NT2/D1 (cell line): ENCODE data around the gene PICALM.

Source experiments
- YY1 ChIP-seq: IDR thresholded peaks from 2 replicates; pipeline ENCODE4 v1.6.1; 2011; ENCODE audit not compliant: insufficient read length, insufficient read depth
- ZNF274 ChIP-seq: IDR thresholded peaks from 2 replicates; pipeline ENCODE4 v1.6.1; 2011; ENCODE audit warnings: mild to moderate bottlenecking, low read depth, low read length

DNA sequence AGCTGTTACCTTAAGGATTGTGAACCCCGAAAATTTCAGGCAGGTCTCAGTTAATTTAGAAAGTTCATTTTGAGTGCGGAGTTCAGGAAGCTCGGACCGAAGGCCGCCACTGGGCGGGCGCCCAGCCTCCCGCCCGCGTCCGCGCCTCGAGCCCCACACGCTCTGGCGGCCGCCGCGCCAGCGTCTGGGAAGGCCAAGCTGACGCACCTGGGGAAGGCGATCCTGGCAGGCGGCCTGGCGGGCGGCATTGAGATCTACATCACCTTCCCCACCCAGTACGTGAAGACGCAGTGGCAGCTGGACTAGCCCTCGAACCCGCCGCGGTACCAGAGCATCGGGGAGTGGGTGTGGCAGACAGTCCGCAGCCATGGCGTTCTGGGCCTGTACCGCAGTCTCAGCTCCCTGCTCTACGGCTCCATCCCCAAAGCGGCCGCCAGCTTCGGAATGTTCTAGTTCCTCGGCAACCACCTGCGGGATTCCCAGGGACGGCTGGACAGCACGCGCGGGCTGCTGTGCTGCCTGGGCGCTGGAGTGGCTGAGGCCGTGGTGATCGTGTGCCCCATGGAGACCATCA is 134.2 kb downstream of the PICALM start:
- TF ChIP-seq ZNF274 (no peak), YY1 (no peak)
